ENCODE data around the gene IGF1.
A peak's percentile ranks its signal among the peaks of the same experiment; 100 is the strongest.

The IGF1 gene

GRCh38 chr12:102479939-102480338 is 424 bp downstream of the IGF1 start:
- ATAC-seq (no peak), DNase-seq (no peak)
- no peak overlapping the region for H3K27ac Mint-ChIP-seq
- H3K36me3 Mint-ChIP-seq (ENCODE audit: low read depth) = no peaks in the 10 kb centered on the region
- H3K4me3 Mint-ChIP-seq = no peak overlapping the region
- peaks cover 5% of the 10 kb centered on the region for H3K27me3 Mint-ChIP-seq
- peaks cover 53% of the 10 kb centered on the region for H3K4me1 Mint-ChIP-seq
- no peaks in the 10 kb centered on the region for H3K9me3 Mint-ChIP-seq

DNA sequence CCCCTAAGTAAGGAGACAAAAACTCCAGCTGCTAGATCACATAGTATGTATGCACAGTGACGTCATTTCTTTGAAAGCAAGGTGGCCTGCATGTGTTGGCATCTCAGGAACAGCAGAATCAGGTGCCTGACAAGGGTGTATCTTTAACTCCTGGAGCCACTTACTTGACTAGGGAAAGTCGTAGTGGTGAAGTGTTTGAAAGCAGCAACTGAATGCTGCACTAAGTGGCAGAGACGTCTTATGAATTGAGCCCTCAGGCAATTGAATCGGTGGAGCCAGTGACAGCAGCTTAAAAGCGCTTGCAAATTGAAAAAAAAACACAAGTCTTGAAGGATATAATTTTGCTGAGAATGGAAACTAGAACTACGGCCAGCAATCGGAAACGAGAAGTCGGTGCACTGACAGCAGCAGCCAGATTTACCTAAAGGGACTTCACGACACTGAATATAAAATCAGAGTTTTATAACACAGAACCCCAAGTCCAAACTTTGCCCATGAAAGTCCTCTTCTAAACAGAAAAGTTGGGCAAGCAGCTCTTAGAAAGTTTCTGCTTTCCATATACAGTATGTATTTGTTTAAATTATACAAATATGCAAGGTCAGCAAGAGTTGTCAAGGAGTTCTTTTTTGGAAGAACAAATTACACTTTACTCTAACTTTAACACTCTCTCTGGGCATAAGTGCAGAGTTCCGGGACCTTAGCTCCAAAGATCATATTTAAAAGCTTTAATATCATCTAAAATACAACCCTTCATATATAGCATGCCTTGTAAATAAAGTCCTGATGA is 1.1 kb downstream of the IGF1 start:
- Mint-ChIP-seq H3K4me3 (no peak overlapping the region), H3K9me3 (no peaks in the 10 kb centered on the region), H3K27me3 (peaks cover 4% of the 10 kb centered on the region), H3K36me3 (ENCODE audit: low read depth) (no peaks in the 10 kb centered on the region), H3K27ac (no peak overlapping the region), H3K4me1 (peaks cover 53% of the 10 kb centered on the region)
- ATAC-seq (no peak), DNase-seq (no peak)

DNA sequence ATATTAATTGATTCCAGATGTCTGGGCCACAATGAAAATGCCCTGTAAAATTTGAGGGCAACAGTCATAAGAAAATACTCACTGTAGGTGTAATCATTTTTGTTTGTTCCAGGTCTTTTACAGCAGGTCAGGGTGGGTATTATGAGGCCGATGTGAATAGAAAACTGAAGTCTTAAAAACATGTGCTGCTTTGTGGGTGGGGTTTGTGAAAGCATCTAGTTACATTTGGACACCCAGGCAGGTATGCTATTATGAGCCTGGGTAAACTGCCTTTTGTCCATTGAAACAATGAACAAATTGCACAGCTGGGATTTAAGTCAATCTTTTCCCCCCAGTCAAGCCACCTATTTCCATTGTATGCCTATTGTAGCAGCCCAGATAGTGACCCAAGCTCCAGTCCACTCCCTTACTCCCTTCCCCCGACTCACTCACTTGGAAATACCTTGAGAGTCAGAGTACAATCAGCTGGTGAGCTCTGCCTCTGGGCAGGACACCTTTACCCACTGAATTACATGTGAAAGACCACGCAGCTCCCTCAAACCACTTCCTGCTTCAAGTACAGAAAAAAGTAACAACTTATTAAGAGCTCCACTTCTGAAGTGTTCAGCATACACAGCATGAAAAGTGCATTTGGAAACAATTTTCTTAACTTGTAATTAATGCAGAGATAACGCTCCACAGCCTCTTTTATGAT is 1.8 kb downstream of the IGF1 start:
- H3K4me1 Mint-ChIP-seq = peaks cover 52% of the 10 kb centered on the region
- DNase-seq (peak; percentile 49), ATAC-seq (peak; percentile 53)
- H3K27me3 Mint-ChIP-seq = peaks cover 2% of the 10 kb centered on the region
- H3K9me3 Mint-ChIP-seq = no peaks in the 10 kb centered on the region
- H3K4me3 Mint-ChIP-seq = no peak overlapping the region
- H3K27ac Mint-ChIP-seq = no peak overlapping the region
- no peaks in the 10 kb centered on the region for H3K36me3 Mint-ChIP-seq (ENCODE audit: low read depth)

DNA sequence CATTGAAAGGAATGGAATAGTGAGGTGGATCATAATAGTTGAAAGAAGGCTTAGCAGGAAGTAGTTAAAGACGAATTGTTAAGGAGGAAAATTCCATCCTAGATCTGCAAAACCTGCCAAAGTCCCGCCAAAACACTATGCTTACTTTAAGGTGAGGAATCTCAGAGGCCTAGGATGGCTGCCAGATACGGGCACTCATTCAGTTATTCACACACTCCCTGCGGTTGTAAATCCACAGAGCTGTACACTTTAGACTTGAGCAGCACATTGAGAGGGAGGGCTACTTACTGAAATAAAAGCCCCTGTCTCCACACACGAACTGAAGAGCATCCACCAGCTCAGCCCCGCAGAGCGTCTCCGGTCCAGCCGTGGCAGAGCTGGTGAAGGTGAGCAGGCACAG is 5.0 kb downstream of the IGF1 start:
- Mint-ChIP-seq H3K9me3 (no peaks in the 10 kb centered on the region), H3K4me1 (peaks cover 49% of the 10 kb centered on the region), H3K27ac (peak overlapping the region; percentile 80), H3K27me3 (peaks cover 5% of the 10 kb centered on the region), H3K4me3 (no peak overlapping the region), H3K36me3 (ENCODE audit: low read depth) (no peaks in the 10 kb centered on the region)
- ATAC-seq (no peak), DNase-seq (no peak)

GRCh38 chr12:102474438-102475064 is 5.8 kb downstream of the IGF1 start:
- peak; percentile 98 for ATAC-seq
- H3K27ac Mint-ChIP-seq = peak overlapping the region; percentile 80
- H3K9me3 Mint-ChIP-seq = no peaks in the 10 kb centered on the region
- peak; percentile 18 for DNase-seq
- no peak overlapping the region for H3K4me3 Mint-ChIP-seq
- H3K27me3 Mint-ChIP-seq = peaks cover 5% of the 10 kb centered on the region
- H3K36me3 Mint-ChIP-seq (ENCODE audit: low read depth) = no peaks in the 10 kb centered on the region
- peaks cover 49% of the 10 kb centered on the region for H3K4me1 Mint-ChIP-seq

DNA sequence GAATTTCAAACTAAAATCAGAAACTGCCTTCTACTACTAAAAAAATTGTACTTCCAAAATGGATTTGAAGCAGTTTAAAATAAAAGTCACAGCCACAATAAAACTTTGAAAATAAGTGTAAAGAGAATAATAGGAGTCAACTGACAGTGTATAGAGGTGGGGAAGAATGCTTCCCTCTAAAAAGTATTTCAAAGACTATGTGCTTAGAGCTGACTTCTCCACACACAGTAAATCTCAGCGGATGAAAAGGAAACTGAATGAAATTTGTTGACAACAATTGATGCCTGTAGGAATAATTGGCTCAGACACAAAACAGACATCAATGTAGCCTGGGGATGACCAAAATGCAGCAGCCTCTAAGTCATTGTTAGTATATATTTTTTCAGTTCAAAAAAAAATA is 7.9 kb downstream of the IGF1 start:
- H3K4me3 Mint-ChIP-seq = no peak overlapping the region
- no peak overlapping the region for H3K27ac Mint-ChIP-seq
- peaks cover 47% of the 10 kb centered on the region for H3K4me1 Mint-ChIP-seq
- H3K36me3 Mint-ChIP-seq (ENCODE audit: low read depth) = no peaks in the 10 kb centered on the region
- no peak for DNase-seq
- no peaks in the 10 kb centered on the region for H3K9me3 Mint-ChIP-seq
- peaks cover 12% of the 10 kb centered on the region for H3K27me3 Mint-ChIP-seq
- no peak for ATAC-seq

GRCh38 chr12:102471556-102471955 is 8.8 kb downstream of the IGF1 start:
- peaks cover 38% of the 10 kb centered on the region for H3K4me1 Mint-ChIP-seq
- DNase-seq (no peak), ATAC-seq (no peak)
- H3K4me3 Mint-ChIP-seq = no peak overlapping the region
- no peak overlapping the region for H3K27ac Mint-ChIP-seq
- H3K27me3 Mint-ChIP-seq = peaks cover 12% of the 10 kb centered on the region
- H3K36me3 Mint-ChIP-seq (ENCODE audit: low read depth) = no peaks in the 10 kb centered on the region
- H3K9me3 Mint-ChIP-seq = no peaks in the 10 kb centered on the region

GRCh38 chr12:102470945-102471344 is 9.4 kb downstream of the IGF1 start:
- Mint-ChIP-seq H3K4me3 (no peak overlapping the region), H3K4me1 (peaks cover 33% of the 10 kb centered on the region), H3K36me3 (ENCODE audit: low read depth) (no peaks in the 10 kb centered on the region), H3K9me3 (no peaks in the 10 kb centered on the region), H3K27ac (no peak overlapping the region), H3K27me3 (peaks cover 16% of the 10 kb centered on the region)
- ATAC-seq (no peak), DNase-seq (no peak)

DNA sequence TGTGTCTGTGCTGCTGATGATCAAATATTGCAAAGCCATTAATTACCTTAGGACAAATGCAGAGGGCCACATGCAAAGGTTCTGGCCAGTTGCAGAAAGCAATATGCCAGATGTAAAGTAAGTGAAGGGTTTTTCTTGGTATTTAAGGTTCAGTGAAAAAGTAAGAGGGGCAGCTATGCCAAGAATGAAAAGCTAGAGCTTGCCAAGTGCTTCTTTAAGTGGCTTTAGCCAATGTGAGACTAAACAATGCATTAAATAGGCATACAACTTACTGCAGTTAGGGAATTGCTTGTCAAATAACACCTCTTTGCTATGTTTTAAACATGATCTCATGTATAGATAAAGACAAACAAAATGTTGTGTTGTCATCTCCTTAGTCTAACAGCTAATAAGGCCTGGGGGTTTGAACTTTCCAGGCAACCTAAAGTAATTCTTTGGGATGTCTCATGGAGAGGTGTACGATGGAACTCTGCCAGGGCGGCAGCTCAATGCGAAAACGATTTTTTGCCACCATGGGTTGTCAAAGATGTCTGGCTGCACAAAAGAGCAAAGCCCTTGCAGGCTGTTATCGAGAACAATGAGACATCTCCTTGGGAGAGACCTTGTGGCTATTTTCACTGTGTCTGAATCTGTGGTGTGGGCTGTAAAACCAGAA is 12.0 kb downstream of the IGF1 start:
- Mint-ChIP-seq H3K36me3 (ENCODE audit: low read depth) (no peaks in the 10 kb centered on the region), H3K4me1 (peaks cover 9% of the 10 kb centered on the region), H3K4me3 (no peak overlapping the region), H3K27me3 (peaks cover 19% of the 10 kb centered on the region), H3K27ac (no peak overlapping the region), H3K9me3 (no peaks in the 10 kb centered on the region)
- DNase-seq (no peak), ATAC-seq (no peak)

DNA sequence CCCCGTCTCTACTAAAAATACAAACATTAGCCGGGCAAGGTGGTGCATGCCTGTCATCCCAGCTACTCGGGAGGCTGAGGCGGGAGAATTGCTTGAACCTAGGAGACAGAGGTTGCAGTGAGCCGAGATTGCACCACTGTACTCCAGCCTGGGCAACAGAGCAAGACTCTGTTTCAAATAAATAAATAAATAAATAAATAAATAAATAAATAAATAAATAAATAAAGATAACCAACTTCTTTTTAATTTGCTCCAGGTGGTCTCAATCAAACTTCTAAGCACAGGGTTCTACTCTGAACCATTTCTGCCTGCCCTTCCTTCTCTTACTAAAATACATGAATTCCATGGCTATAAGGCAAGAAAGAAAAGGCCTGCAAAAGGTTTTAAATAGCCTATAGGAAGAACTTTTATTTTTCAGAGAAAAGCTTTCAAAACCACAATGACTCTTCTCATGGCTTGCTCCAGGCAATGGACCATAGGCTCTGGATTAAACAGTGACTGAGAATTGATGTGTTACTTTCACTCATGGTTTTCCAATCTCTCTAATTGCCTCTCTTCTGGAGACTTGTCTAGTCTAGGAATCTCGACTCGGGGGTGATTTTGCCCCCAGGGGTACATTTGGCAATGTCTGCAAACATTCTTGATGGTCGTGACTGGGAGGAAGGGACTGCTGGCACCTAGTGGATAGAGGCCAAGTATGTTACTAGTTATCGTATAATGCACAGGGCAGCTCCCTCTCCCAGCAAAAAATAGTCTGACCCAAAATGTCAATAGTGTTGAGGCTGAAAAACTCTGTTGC is 14.4 kb downstream of the IGF1 start:
- no peak for ATAC-seq
- Mint-ChIP-seq H3K27me3 (peaks cover 23% of the 10 kb centered on the region), H3K36me3 (ENCODE audit: low read depth) (no peaks in the 10 kb centered on the region), H3K4me1 (no peaks in the 10 kb centered on the region), H3K9me3 (no peaks in the 10 kb centered on the region), H3K27ac (no peak overlapping the region), H3K4me3 (no peak overlapping the region)
- DNase-seq = no peak

DNA sequence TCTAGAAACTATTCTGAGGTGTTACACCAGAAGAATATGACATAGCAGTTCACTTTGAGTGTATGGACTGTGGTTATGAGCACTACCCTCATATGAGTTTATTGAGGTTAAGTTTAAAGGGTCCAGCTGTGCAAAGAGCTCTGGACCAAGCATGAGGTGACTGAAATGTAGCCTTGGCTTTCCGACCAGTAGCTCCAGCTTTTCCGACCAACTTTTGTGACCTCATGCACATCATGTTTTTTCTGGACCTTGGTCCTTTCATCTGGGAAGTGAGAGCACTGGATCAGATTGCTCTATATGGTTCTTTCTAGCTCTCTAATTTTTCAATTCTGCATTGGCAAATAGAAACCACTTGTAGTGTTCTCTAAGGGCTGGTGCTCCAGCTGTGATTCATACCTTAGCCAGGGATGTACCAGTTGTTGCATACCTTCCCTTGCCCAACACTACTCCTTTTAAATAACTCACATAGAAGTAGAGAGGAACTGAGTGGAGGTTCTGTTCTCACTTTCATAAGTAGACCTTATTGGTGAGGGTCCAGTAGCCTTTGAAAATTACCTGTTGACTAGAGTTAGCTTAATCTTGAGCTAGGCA is 16.6 kb downstream of the IGF1 start:
- no peak overlapping the region for H3K4me3 Mint-ChIP-seq
- no peaks in the 10 kb centered on the region for H3K9me3 Mint-ChIP-seq
- H3K27ac Mint-ChIP-seq = no peak overlapping the region
- peaks cover 24% of the 10 kb centered on the region for H3K27me3 Mint-ChIP-seq
- H3K36me3 Mint-ChIP-seq (ENCODE audit: low read depth) = no peaks in the 10 kb centered on the region
- no peaks in the 10 kb centered on the region for H3K4me1 Mint-ChIP-seq
- DNase-seq (no peak), ATAC-seq (no peak)

DNA sequence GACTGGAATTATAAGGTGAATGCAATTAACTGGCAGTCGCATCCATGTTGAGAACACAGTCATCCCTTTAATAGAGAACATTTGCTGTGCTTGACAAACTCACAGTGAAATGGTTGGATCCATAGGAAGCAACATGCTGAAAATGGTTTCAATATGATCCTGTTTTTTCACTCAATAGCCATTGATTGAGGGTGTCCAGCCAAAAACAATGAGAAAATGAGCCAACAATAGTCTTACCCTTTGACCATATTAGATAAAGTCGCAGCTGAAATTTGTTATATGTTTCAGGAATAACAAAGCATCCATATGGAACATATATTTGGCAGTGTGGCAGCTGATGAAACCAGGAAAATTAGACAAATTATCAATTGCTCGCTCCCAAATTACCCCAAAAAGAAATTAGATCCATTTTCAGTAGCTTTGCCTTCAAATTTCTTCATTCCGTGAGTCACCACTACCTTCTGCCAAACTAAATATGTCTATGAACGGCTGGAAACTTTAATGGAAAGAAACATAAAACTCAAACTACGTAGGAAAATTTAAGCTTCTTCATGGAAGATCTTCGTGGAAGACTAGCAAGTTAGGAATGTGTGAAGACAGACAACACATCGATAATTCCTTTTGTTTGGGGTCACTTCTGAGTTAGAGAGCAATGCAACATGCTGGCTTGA is 17.4 kb downstream of the IGF1 start:
- Mint-ChIP-seq H3K27ac (no peak overlapping the region), H3K9me3 (no peaks in the 10 kb centered on the region), H3K4me3 (no peak overlapping the region), H3K27me3 (peaks cover 23% of the 10 kb centered on the region), H3K4me1 (no peaks in the 10 kb centered on the region), H3K36me3 (ENCODE audit: low read depth) (no peaks in the 10 kb centered on the region)
- ATAC-seq = no peak
- DNase-seq = no peak

- Mint-ChIP-seq H3K4me1 (no peaks in the 10 kb centered on the region), H3K27ac (no peak overlapping the region), H3K27me3 (peaks cover 20% of the 10 kb centered on the region), H3K9me3 (no peaks in the 10 kb centered on the region), H3K36me3 (ENCODE audit: low read depth) (no peaks in the 10 kb centered on the region), H3K4me3 (no peak overlapping the region)
- ATAC-seq (peak; percentile 33), DNase-seq (no peak)
Observed at GRCh38 chr12:102462386-102462785, 18.0 kb downstream of the IGF1 start.

Data from activated naive CD8-positive, alpha-beta T cell treated with anti-CD3 and anti-CD28 coated beads, Interleukin-2, amount 50 U/mL, for 24 hours (primary cell).